Cardiac muscle cell (in vitro differentiated cells and primary cell): ENCODE data around the gene BRIP1. TPM values are rescaled to one million over a fixed set of nuclear protein-coding genes. Genes with fewer than 3 reads are reported as not detected.

Source experiments
- DNase-seq, 2 donors: peaks; one replicate each; pipeline versions ENCODE4 v3.0.0 to v3.0.0-alpha.2; 2010 to 2017; ENCODE audit warnings: low read depth in 1 of 2, low spot score in 1 of 2
- H3K27ac ChIP-seq: fragments of 200-600 bp; sonication (generic); 2 replicates; pipeline ENCODE4 v1.5.1; 2016
- H3K27me3 ChIP-seq: fragments of 200-600 bp; sonication (generic); 2 replicates; pipeline ENCODE4 v1.6.0; 2016; ENCODE audit warnings: control low read depth
- H3K36me3 ChIP-seq: fragments of 200-600 bp; sonication (generic); 2 replicates; pipeline ENCODE4 v1.5.1; 2016; ENCODE audit warnings: control low read depth
- H3K4me1 ChIP-seq: fragments of 200-600 bp; sonication (generic); 2 replicates; pipeline ENCODE4 v1.8.1; 2017; ENCODE audit warnings: low read depth, mild to moderate bottlenecking, mixed run types
- H3K4me3 ChIP-seq: fragments of 200-600 bp; sonication (generic); 2 replicates; pipeline ENCODE4 v1.5.1; 2016; ENCODE audit warnings: mild to moderate bottlenecking
- H3K9me3 ChIP-seq: fragments of 200-600 bp; sonication (generic); 2 replicates; pipeline ENCODE4 v1.5.1; 2017; ENCODE audit warnings: low read depth, mild to moderate bottlenecking, control low read depth
- CTCF ChIP-seq: IDR thresholded peaks from 2 replicates; pipeline ENCODE4 v1.5.1; 2012; ENCODE audit warnings: low read depth, mild to moderate bottlenecking, low read length
- polyA plus RNA-seq: library from polyadenylated mRNA; unstranded; fragments of >200 nt; fragmentation: Nextera tagmentation; extraction: Ambion mirVana; gene quantifications from 2 replicates; pipeline ENCODE4 v1.2.1, GENCODE V29; 2016
- total RNA-seq: library from RNA; depleted of rRNA; stranded (reverse); fragments of >200 nt; gene quantifications from 2 replicates; pipeline ENCODE4 v1.2.3, GENCODE V29; 2016

The BRIP1 gene
- total and polyA plus RNA-seq, 2 experiments from 2014 or later, result 3.1 to 9.2 TPM

DNA sequence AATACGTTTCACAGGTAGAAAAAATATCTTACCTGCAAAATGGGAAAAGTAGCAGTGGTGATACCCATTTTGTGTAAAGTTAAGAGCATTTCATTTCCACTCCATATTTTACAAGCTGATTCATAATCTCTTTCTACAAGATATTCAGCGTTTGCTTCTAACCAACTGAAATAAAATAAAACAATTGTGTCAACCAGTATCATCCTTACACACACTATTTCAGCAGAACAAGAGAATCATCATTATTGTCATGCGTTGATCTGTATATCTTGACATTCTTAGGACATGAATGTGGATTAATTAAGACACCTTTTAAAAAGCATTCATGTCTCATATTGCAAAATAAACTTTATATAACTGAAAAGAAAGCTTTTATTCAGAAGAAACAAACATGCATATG is 69.8 kb downstream of the BRIP1 start:
- H3K4me1 ChIP-seq, result no peaks in the 10 kb centered on the region
- no peaks in the 10 kb centered on the region for H3K27me3 ChIP-seq
- H3K36me3 ChIP-seq, result no peaks in the 10 kb centered on the region
- H3K4me3 ChIP-seq, result no peak overlapping the region
- DNase-seq, result no peak
- H3K9me3 ChIP-seq, result no peaks in the 10 kb centered on the region
- no peak for TF ChIP-seq CTCF
- no peak overlapping the region for H3K27ac ChIP-seq

GRCh38 chr17:61789872-61790271 is 73.5 kb downstream of the BRIP1 start:
- TF ChIP-seq CTCF, result no peak
- DNase-seq, result no peak
- H3K4me3 ChIP-seq, result no peak overlapping the region
- H3K9me3 ChIP-seq, result no peaks in the 10 kb centered on the region
- H3K36me3 ChIP-seq, result no peaks in the 10 kb centered on the region
- H3K27me3 ChIP-seq, result no peaks in the 10 kb centered on the region
- no peak overlapping the region for H3K27ac ChIP-seq
- no peaks in the 10 kb centered on the region for H3K4me1 ChIP-seq

GRCh38 chr17:61786088-61786487 is 77.2 kb downstream of the BRIP1 start:
- no peak for DNase-seq

GRCh38 chr17:61784510-61784909 is 78.8 kb downstream of the BRIP1 start:
- H3K36me3 ChIP-seq, result no peaks in the 10 kb centered on the region
- H3K4me1 ChIP-seq, result no peaks in the 10 kb centered on the region
- no peaks in the 10 kb centered on the region for H3K27me3 ChIP-seq
- H3K4me3 ChIP-seq, result no peak overlapping the region
- no peak for DNase-seq
- H3K27ac ChIP-seq, result no peak overlapping the region
- TF ChIP-seq CTCF, result no peak
- H3K9me3 ChIP-seq, result no peaks in the 10 kb centered on the region

More at GRCh38 chr17:61786088-61786487, 77.2 kb downstream of the BRIP1 start:
- no peak for TF ChIP-seq CTCF
- Histone ChIP-seq H3K4me3 (no peak overlapping the region), H3K9me3 (no peaks in the 10 kb centered on the region), H3K4me1 (no peaks in the 10 kb centered on the region), H3K27ac (no peak overlapping the region), H3K36me3 (no peaks in the 10 kb centered on the region), H3K27me3 (no peaks in the 10 kb centered on the region)

DNA sequence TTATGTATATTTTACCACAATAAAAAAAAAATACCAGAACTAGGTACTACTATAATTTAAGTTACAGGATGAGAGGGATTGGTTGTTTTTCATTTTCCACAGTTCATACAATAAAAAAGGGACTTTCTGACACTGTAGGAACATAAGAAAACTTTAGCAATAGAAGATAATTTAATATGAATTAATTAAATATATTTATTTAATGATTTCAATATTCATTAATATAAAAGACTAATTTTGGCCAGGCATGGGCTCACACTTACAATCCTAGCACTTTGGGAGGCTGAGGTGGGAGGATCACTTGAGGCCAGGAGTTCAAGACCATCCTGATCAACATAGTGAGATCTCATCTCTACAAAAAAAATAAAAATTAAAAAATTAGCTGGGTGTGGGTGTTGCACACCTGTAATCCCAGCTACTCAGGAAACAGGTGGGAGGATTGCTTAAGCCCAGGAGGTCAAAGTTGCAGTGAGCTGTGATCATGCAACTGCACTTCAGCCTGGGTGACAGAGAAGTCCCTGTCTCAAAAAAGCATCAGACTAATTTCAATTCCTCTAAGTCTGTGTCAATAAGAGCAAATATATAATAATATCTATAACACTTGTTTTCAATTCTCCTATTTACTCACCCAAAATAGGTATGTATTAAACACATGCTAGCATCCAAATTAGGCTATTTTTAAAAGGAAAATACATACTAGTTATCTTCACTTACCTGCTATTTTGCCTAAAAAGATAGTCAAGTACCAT is 79.6 kb downstream of the BRIP1 start:
- no peaks in the 10 kb centered on the region for H3K4me1 ChIP-seq
- no peaks in the 10 kb centered on the region for H3K27me3 ChIP-seq
- no peak overlapping the region for H3K4me3 ChIP-seq
- no peaks in the 10 kb centered on the region for H3K9me3 ChIP-seq
- no peak overlapping the region for H3K27ac ChIP-seq
- TF ChIP-seq CTCF, result no peak
- no peak for DNase-seq
- no peaks in the 10 kb centered on the region for H3K36me3 ChIP-seq

- Histone ChIP-seq H3K9me3 (no peaks in the 10 kb centered on the region), H3K4me1 (no peaks in the 10 kb centered on the region), H3K27me3 (no peaks in the 10 kb centered on the region), H3K36me3 (no peaks in the 10 kb centered on the region), H3K4me3 (no peak overlapping the region), H3K27ac (no peak overlapping the region)
- no peak for TF ChIP-seq CTCF
- no peak for DNase-seq
Observed at GRCh38 chr17:61783120-61783519, 80.2 kb downstream of the BRIP1 start.
